ENCODE data around the gene NR0B2. TPM values are rescaled to one million over a fixed set of nuclear protein-coding genes. Genes with fewer than 3 reads are reported as not detected.
A peak's percentile ranks its signal among the peaks of the same experiment; 100 is the strongest.

NR0B2 gene
- total RNA-seq, 2 donors from 2014 or later, result 10.6 to 19.0 TPM

DNA sequence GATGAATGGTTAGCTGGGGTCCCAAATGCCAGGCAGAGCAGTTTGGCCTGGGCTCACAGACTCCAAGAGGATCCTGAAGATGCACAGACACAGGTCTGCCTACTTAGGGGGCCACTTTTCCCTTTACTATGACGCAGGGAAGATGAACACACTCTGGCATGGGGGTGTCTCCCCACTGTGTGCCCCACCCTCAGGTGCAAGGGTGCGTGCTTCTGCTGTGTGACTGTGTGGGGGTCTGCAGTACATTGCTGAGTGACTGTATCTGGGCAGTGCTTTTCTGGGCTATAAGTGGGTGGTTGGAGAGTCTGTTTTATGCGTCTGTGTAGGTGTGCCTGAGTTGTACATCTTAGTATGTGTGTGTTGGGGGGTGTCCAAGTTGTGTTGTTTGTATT lies 3.8 kb downstream of the NR0B2 start:
- Histone ChIP-seq H3K4me1 (peaks cover 0 to 5% of the 10 kb centered on the region in 2 donors), H3K36me3 (no peaks in the 10 kb centered on the region), H3K27me3 (no peaks in the 10 kb centered on the region), H3K27ac (no peak overlapping the region), H3K9me3 (no peaks in the 10 kb centered on the region), H3K4me3 (no peak overlapping the region)
- TF ChIP-seq, protein P1, sequence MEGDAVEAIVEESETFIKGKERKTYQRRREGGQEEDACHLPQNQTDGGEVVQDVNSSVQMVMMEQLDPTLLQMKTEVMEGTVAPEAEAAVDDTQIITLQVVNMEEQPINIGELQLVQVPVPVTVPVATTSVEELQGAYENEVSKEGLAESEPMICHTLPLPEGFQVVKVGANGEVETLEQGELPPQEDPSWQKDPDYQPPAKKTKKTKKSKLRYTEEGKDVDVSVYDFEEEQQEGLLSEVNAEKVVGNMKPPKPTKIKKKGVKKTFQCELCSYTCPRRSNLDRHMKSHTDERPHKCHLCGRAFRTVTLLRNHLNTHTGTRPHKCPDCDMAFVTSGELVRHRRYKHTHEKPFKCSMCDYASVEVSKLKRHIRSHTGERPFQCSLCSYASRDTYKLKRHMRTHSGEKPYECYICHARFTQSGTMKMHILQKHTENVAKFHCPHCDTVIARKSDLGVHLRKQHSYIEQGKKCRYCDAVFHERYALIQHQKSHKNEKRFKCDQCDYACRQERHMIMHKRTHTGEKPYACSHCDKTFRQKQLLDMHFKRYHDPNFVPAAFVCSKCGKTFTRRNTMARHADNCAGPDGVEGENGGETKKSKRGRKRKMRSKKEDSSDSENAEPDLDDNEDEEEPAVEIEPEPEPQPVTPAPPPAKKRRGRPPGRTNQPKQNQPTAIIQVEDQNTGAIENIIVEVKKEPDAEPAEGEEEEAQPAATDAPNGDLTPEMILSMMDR (IDR thresholded peaks at IDR 0.05), result no peak
- DNase-seq (ENCODE audit: low spot score), result no peak

DNA sequence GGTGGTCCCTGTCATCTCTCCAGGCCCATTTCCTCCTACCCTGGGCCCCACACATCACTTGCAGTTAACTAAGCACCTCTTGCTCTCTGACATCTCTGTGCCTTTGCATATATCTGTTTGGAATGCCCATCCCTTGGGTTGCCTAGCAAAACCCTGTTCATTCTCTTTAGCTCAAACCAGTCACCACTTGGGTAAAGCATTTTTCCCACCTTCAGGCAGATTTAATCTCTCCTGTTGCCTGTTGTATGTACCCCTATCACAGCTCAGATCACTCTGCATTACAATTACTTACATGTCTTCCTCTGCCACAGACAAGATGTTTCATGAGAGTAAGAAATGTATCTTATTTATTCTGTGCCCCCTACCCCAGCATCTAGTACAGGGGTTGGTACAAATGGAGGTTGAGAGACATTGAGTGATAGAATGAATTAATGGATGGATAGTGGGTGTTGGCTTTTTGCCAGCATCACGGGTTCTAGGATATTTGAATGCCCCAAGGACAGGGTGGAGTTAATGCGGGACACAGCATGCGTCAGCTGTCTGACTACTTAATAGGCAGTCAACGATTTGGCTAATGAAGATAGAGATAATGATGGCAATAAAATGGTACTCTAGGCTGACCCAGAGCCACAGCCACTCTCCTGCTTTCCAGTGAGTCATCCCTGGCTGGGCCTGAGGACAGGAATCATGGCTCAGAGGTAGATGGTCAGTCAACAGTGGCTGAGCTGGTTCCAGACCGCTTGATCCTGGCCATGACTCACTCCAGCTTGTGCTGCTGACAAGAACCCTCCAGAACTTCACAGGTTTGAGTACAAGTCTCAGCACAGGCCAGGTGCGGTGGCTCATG lies 6.5 kb downstream of the NR0B2 start:
- H3K4me3 ChIP-seq, result no peak overlapping the region
- DNase-seq (ENCODE audit: low spot score), result no peak
- TF ChIP-seq, protein P1 (IDR thresholded peaks at IDR 0.05), result no peak
- H3K27me3 ChIP-seq, result no peaks in the 10 kb centered on the region
- no peaks in the 10 kb centered on the region for H3K9me3 ChIP-seq
- H3K36me3 ChIP-seq, result no peaks in the 10 kb centered on the region
- no peak overlapping the region for H3K27ac ChIP-seq
- H3K4me1 ChIP-seq, result no peaks in the 10 kb centered on the region

DNA sequence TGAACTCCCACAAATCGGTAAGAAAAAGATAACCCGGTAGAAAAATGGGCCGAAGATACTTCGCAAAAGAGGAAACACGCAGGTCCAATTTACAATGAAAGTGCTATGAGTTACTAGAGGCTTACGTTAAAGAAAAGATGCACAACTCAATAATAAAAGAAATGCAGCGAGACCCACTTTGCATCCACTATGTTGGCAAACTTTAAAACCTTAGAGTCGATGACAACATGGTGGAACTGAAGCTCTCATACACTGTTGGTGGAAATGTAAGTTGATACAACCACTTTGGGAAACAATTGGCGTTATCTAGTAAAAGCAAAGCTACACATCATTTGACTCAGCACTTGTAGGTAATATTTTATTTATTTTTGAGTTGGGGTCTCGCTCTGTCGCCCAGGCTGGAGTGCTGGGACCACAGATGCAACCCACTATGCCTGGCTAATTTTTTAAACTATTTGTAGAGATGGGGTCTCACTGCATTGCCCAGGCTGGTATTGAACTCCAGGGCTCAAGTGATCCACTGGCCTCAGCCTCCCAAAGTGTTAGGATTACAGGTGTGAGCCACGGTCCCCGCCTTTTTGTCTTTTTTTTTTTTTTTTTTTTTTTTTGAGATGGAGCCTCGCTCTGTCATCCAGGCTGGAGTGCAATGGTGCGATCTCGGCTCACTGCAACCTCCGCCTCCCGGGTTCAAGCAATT lies 12.8 kb downstream of the NR0B2 start:
- Histone ChIP-seq H3K9me3 (no peaks in the 10 kb centered on the region), H3K27ac (peak overlapping the region; percentile 78 to 84), H3K4me1 (peaks cover 0 to 18% of the 10 kb centered on the region in 2 donors), H3K27me3 (no peaks in the 10 kb centered on the region), H3K4me3 (peak overlapping the region; percentile 86 to 87), H3K36me3 (peaks cover 17% of the 10 kb centered on the region)
- TF ChIP-seq, protein P1 (IDR thresholded peaks at IDR 0.05), result no peak
- DNase-seq (ENCODE audit: low spot score), result no peak

DNA sequence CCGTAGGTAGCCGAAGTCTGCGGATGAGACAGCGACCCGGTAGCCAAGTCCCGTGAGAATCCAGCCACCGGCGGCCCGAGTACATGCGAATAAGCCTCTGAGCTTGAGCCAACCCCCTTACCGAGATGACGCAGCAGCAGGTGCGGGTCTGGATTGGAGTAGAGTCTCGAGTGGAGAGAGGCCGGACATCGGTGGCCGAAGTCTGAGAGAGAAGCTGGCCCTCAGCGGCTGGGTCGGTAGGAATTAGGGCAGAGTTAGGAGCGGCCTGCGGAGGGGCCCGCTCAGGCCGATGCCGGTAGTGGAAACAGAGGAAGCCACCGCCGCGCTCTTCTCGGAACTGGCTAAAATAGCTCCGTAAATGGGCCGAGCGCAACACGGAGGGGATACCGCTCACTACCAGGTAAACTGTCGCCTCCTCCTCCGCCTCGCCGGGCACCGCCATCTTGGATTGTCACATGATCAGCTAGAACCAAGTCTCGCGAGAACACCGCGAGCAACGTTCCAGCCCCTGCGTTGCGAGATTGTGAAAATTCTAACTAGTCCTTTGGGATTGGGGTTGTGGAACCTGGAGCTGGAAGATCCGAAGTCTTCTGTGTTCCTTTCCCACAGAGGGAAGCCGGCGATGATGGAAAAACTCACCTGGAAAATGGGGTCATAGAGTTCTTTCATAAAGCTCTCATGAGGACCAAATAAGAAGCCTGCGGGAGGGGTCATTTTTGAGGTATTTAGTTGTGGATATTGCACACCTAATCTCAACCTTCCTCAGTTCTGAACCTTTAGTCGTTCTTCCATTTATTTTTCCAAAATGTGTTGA lies 13.6 kb downstream of the NR0B2 start, which contains the start of gene GPATCH3:
Gene GPATCH3, minus strand, starts transcription at position 467 of the 814 bp plus-strand sequence. Its CDS starts 25 bp downstream, at position 442.
- Histone ChIP-seq H3K4me3 (peak within 1 kb of the TSS; percentile 86 to 87), H3K36me3 (peaks cover 23% of the 10 kb centered on the region), H3K27ac (peak within 1 kb of the TSS; percentile 78 to 84), H3K27me3 (no peaks in the 10 kb centered on the region), H3K9me3 (no peaks in the 10 kb centered on the region), H3K4me1 (peaks cover 0 to 18% of the 10 kb centered on the region in 2 donors)
- TF ChIP-seq, protein P1 (IDR thresholded peaks at IDR 0.05), result no peak
- peak; percentile 96 for DNase-seq (ENCODE audit: low spot score)

DNA sequence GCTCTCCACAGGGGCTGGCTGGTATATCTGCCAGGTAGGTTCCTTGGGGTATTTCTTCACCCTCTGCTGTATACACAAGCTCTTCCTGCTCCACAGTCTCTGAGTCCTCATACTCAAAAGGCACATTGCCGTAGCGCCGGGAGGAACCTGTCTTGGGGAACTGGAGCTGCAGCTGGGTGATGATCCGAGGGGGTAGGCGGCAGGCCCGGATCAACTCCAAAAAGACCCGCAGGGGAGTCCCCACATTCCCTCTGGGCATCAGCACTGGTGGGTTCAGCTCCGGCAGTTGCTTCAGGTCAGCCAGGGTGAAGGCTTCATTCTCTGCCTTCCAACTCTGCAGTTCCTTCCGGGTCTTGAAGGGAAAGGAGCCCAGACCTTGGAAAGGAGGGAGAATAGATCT lies 16.4 kb downstream of the NR0B2 start:
- no peak for DNase-seq (ENCODE audit: low spot score)
- no peak overlapping the region for H3K27ac ChIP-seq
- no peaks in the 10 kb centered on the region for H3K9me3 ChIP-seq
- H3K36me3 ChIP-seq, result peaks cover 51% of the 10 kb centered on the region
- TF ChIP-seq, protein P1 (IDR thresholded peaks at IDR 0.05), result no peak
- H3K4me1 ChIP-seq, result peaks cover 0 to 18% of the 10 kb centered on the region in 2 donors
- H3K4me3 ChIP-seq, result no peak overlapping the region
- no peaks in the 10 kb centered on the region for H3K27me3 ChIP-seq
